Cardiac fibroblast (primary cell): Measurements from ENCODE around the gene NUAK2.

Source experiments
- DNase-seq, 2 donors: peaks; one replicate each; pipeline versions ENCODE4 v3.0.0 to v3.0.0-alpha.2; 2010; ENCODE audit warnings: low read depth in 2 of 2
- H3K4me3 ChIP-seq, 2 donors: replicated peaks in 1 of 2; 1 replicate in 1 of 2; 2 replicates in 1 of 2; pipeline ENCODE4 v1.5.1; 2011; ENCODE audit warnings: low read depth in 2 of 2, low read length in 2 of 2, mild to moderate bottlenecking in 2 of 2, moderate library complexity in 1 of 2
- CTCF ChIP-seq: IDR thresholded peaks from one replicate; pipeline ENCODE4 v1.5.1; 2011; ENCODE audit warnings: low read depth, mild to moderate bottlenecking, low read length, inconsistent platforms

NUAK2 gene

GRCh38 chr1:205261946-205262691 lies 59.4 kb downstream of the NUAK2 start:
- no peak overlapping the region for H3K4me3 ChIP-seq
- no peak for TF ChIP-seq CTCF
- DNase-seq = peak; percentile 43 to 55

GRCh38 chr1:205260948-205261732 lies 60.4 kb downstream of the NUAK2 start:
- DNase-seq = peak; percentile 45 to 78
- H3K4me3 ChIP-seq = no peak overlapping the region
- TF ChIP-seq CTCF = no peak

GRCh38 chr1:205259998-205260397 lies 61.5 kb downstream of the NUAK2 start:
- no peak for TF ChIP-seq CTCF
- H3K4me3 ChIP-seq = no peak overlapping the region
- no peak for DNase-seq

- DNase-seq = peak; percentile 30 to 33
- no peak for TF ChIP-seq CTCF
- H3K4me3 ChIP-seq = no peak overlapping the region
These were observed 62.2 kb downstream of the NUAK2 start for GRCh38 chr1:205259324-205259832.

GRCh38 chr1:205258719-205259118 lies 62.8 kb downstream of the NUAK2 start:
- no peak overlapping the region for H3K4me3 ChIP-seq
- DNase-seq = peak; percentile 44 to 62
- TF ChIP-seq CTCF = no peak

GRCh38 chr1:205258261-205258691 lies 63.3 kb downstream of the NUAK2 start:
- DNase-seq = peak in 1 of 2 donors; percentile 14
- TF ChIP-seq CTCF = no peak
- H3K4me3 ChIP-seq = no peak overlapping the region
